CD4-positive, alpha-beta memory T cell (primary cell): ENCODE data around the gene UST. TPM values are rescaled to one million over a fixed set of nuclear protein-coding genes. Genes with fewer than 3 reads are reported as not detected.

Source experiments
- CTCF ChIA-PET: fragments of 350-600 bp; sonication (Branson Sonifier 250); formaldehyde crosslinking; loops from one replicate; lab custom pipeline; 2021; ENCODE audit warnings: inconsistent platforms; ENCODE audit not compliant: partially characterized antibody; lab: Charles Lee
- POLR2A ChIA-PET: fragments of 350-600 bp; sonication (Branson Sonifier 250); formaldehyde crosslinking; loops from one replicate; lab custom pipeline; 2021; ENCODE audit not compliant: partially characterized antibody; lab: Charles Lee
- DNase-seq, 5 donors: peaks; one replicate each; pipeline versions ENCODE4 v3.0.0 to v3.0.0-alpha.2; 2020 to 2022; ENCODE audit warnings: mixed read lengths in 1 of 5
- H3K27ac ChIP-seq: one replicate; pipeline ENCODE4 v1.7.0; 2013; ENCODE audit warnings: low read depth, low read length
- H3K27me3 ChIP-seq: 2 replicates; pipeline ENCODE4 v1.7.0; 2013; ENCODE audit warnings: mild to moderate bottlenecking, low read length, moderate library complexity; ENCODE audit not compliant: insufficient read depth
- H3K36me3 ChIP-seq: 2 replicates; pipeline ENCODE4 v1.7.0; 2013; ENCODE audit warnings: mild to moderate bottlenecking, low read length, moderate library complexity; ENCODE audit not compliant: insufficient read depth
- H3K4me1 ChIP-seq: 2 replicates; pipeline ENCODE4 v1.7.0; 2013; ENCODE audit warnings: mild to moderate bottlenecking, low read length, moderate library complexity; ENCODE audit not compliant: insufficient read depth
- H3K4me3 ChIP-seq, 2 donors: one replicate each; pipeline ENCODE4 v1.7.0; 2013; ENCODE audit warnings: low read length in 2 of 2, mild to moderate bottlenecking in 1 of 2
- H3K9me3 ChIP-seq, 2 donors: one replicate each; pipeline ENCODE4 v1.7.0; 2013; ENCODE audit warnings: low read length in 2 of 2, control low read depth in 1 of 2; ENCODE audit not compliant: control insufficient read depth in 1 of 2
- H3K27ac Mint-ChIP-seq, 7 donors: one replicate each; pipeline ENCODE4 v1.8.0; 2020 to 2021; ENCODE audit warnings: mixed read lengths in 7 of 7, mild to moderate bottlenecking in 6 of 7, inconsistent platforms in 3 of 7, moderate library complexity in 3 of 7
- H3K27me3 Mint-ChIP-seq, 2 donors: one replicate each; pipeline ENCODE4 v1.8.0; 2020 to 2021; ENCODE audit warnings: mixed read lengths in 2 of 2
- H3K36me3 Mint-ChIP-seq, 2 donors: one replicate each; pipeline ENCODE4 v1.8.0; 2020 to 2021; ENCODE audit warnings: mixed read lengths in 2 of 2, inconsistent platforms in 1 of 2, mild to moderate bottlenecking in 1 of 2
- H3K4me1 Mint-ChIP-seq, 4 donors: one replicate each; pipeline ENCODE4 v1.8.0; 2020 to 2021; ENCODE audit warnings: mixed read lengths in 4 of 4, mild to moderate bottlenecking in 1 of 4
- H3K4me3 Mint-ChIP-seq, 8 donors: one replicate each; pipeline ENCODE4 v1.8.0; 2020 to 2021; ENCODE audit warnings: mixed read lengths in 8 of 8, mild to moderate bottlenecking in 7 of 8, moderate library complexity in 6 of 8, inconsistent platforms in 3 of 8
- H3K9me3 Mint-ChIP-seq, 8 donors: one replicate each; pipeline ENCODE4 v1.8.0; 2020 to 2021; ENCODE audit warnings: mixed read lengths in 8 of 8, mild to moderate bottlenecking in 5 of 8, inconsistent platforms in 3 of 8, moderate library complexity in 1 of 8
- intact Hi-C: fragments of 100-400 bp; cut with micrococcal nuclease; formaldehyde crosslinking; loops from one replicate; pipeline ENCODE4 v1.15.1; 2023
- polyA plus RNA-seq, 2 donors: library from polyadenylated mRNA; unstranded; fragments of 300-500 nt; fragmentation: Illumina TruSeq; gene quantifications; one replicate each; pipeline ENCODE4 v1.2.3, GENCODE V29; 2021
- total RNA-seq, 2 experiments: library from RNA; stranded (reverse); gene quantifications; one replicate each; pipeline ENCODE4 v1.2.3, GENCODE V29; 2021

Gene UST
- total and polyA plus RNA-seq, 4 experiments from 2014 or later, result 2.2 to 7.6 (median 5.1) TPM

- ChIA-PET CTCF (no interaction called here), POLR2A (no interaction called here)
- no peak overlapping the region for H3K4me3 Mint-ChIP-seq
- H3K9me3 Mint-ChIP-seq, result peaks cover 0 to 1% (median 0%) of the 10 kb centered on the region in 8 donors
- H3K9me3 ChIP-seq, result no peaks in the 10 kb centered on the region
- intact Hi-C loops, result no loop called here
- no peaks in the 10 kb centered on the region for H3K27me3 ChIP-seq
- no peaks in the 10 kb centered on the region for H3K36me3 Mint-ChIP-seq
- no peak overlapping the region for H3K27ac ChIP-seq
- H3K4me1 Mint-ChIP-seq, result peaks cover 0 to 7% (median 0%) of the 10 kb centered on the region in 4 donors
- no peaks in the 10 kb centered on the region for H3K36me3 ChIP-seq
- peak overlapping the region in 1 of 7 donors; percentile 14 for H3K27ac Mint-ChIP-seq
- H3K27me3 Mint-ChIP-seq, result no peaks in the 10 kb centered on the region
- no peaks in the 10 kb centered on the region for H3K4me1 ChIP-seq
- H3K4me3 ChIP-seq, result no peak overlapping the region
- DNase-seq, result no peak
Measured at GRCh38 chr6:148935705-148936435, 189.0 kb downstream of the UST start.

GRCh38 chr6:148943451-148943850 is 196.6 kb downstream of the UST start:
- Histone ChIP-seq H3K27ac (no peak overlapping the region), H3K4me3 (no peak overlapping the region), H3K27me3 (no peaks in the 10 kb centered on the region), H3K4me1 (no peaks in the 10 kb centered on the region), H3K9me3 (no peaks in the 10 kb centered on the region), H3K36me3 (no peaks in the 10 kb centered on the region)
- Mint-ChIP-seq H3K4me1 (peaks cover 0 to 6% (median 4%) of the 10 kb centered on the region in 4 donors), H3K27me3 (no peaks in the 10 kb centered on the region), H3K36me3 (peaks cover 3 to 7% of the 10 kb centered on the region in 2 donors), H3K9me3 (peaks cover 0 to 1% (median 0%) of the 10 kb centered on the region in 8 donors), H3K27ac (peak overlapping the region in 1 of 7 donors; percentile 32), H3K4me3 (no peak overlapping the region)
- CTCF ChIA-PET, result interaction anchor here (1.8 to 2.3 kb wide), 2 partner anchors 365 to 383 kb away, joined by 5 to 7 read pairs; no protein-coding TSS in a partner anchor
- POLR2A ChIA-PET, result interaction anchor here (1.5 kb wide), 1 partner anchor 195 kb away, joined by 5 read pairs; no protein-coding TSS in a partner anchor
- DNase-seq, result no peak
- intact Hi-C loops, result no loop called here

GRCh38 chr6:148944608-148945007 is 197.8 kb downstream of the UST start:
- Mint-ChIP-seq H3K36me3 (peaks cover 3 to 7% of the 10 kb centered on the region in 2 donors), H3K27ac (peak overlapping the region in 1 of 7 donors; percentile 12), H3K9me3 (no peaks in the 10 kb centered on the region), H3K4me1 (peaks cover 0 to 6% (median 4%) of the 10 kb centered on the region in 4 donors), H3K4me3 (no peak overlapping the region), H3K27me3 (no peaks in the 10 kb centered on the region)
- DNase-seq, result no peak
- Histone ChIP-seq H3K27me3 (no peaks in the 10 kb centered on the region), H3K27ac (no peak overlapping the region), H3K36me3 (no peaks in the 10 kb centered on the region), H3K9me3 (no peaks in the 10 kb centered on the region), H3K4me1 (no peaks in the 10 kb centered on the region), H3K4me3 (no peak overlapping the region)
- CTCF ChIA-PET, result interaction anchor here (1.0 to 2.5 kb wide), 4 partner anchors 14 to 384 kb away, joined by 3 to 12 read pairs (median 6); no protein-coding TSS in a partner anchor
- POLR2A ChIA-PET, result interaction anchor here (1.5 kb wide), 1 partner anchor 196 kb away, joined by 5 read pairs; no protein-coding TSS in a partner anchor
- intact Hi-C loops, result loop anchor here (5.0 kb wide), 1 partner anchor 112 kb away; no protein-coding TSS in a partner anchor

GRCh38 chr6:148945301-148946021 is 198.6 kb downstream of the UST start:
- H3K27ac ChIP-seq, result no peak overlapping the region
- H3K36me3 ChIP-seq, result no peaks in the 10 kb centered on the region
- no peak for DNase-seq
- H3K9me3 ChIP-seq, result no peaks in the 10 kb centered on the region
- Mint-ChIP-seq H3K27ac (no peak overlapping the region), H3K27me3 (no peaks in the 10 kb centered on the region), H3K4me1 (peaks cover 0 to 6% (median 4%) of the 10 kb centered on the region in 4 donors), H3K4me3 (no peak overlapping the region), H3K9me3 (no peaks in the 10 kb centered on the region), H3K36me3 (peaks cover 3 to 7% of the 10 kb centered on the region in 2 donors)
- intact Hi-C loops, result loop anchor here (5.0 kb wide), 1 partner anchor 113 kb away; no protein-coding TSS in a partner anchor
- no peaks in the 10 kb centered on the region for H3K27me3 ChIP-seq
- ChIA-PET POLR2A (no interaction called here), CTCF (interaction anchor here (1.0 to 3.6 kb wide), 7 partner anchors 10 to 385 kb away, joined by 3 to 12 read pairs (median 6); no protein-coding TSS in a partner anchor)
- no peaks in the 10 kb centered on the region for H3K4me1 ChIP-seq
- H3K4me3 ChIP-seq, result no peak overlapping the region

GRCh38 chr6:148947621-148948444 is 201.0 kb downstream of the UST start:
- H3K9me3 ChIP-seq, result no peaks in the 10 kb centered on the region
- ChIA-PET POLR2A (no interaction called here), CTCF (interaction anchor here (0.6 to 3.6 kb wide), 10 partner anchors 9 to 388 kb away, joined by 3 to 21 read pairs (median 4); partner anchors contain the start of gene UST)
- Mint-ChIP-seq H3K36me3 (no peaks in the 10 kb centered on the region), H3K4me3 (no peak overlapping the region), H3K4me1 (peaks cover 0 to 5% (median 4%) of the 10 kb centered on the region in 4 donors), H3K27me3 (no peaks in the 10 kb centered on the region), H3K27ac (no peak overlapping the region), H3K9me3 (no peaks in the 10 kb centered on the region)
- H3K27me3 ChIP-seq, result no peaks in the 10 kb centered on the region
- intact Hi-C loops, result loop anchor here (1.0 to 5.0 kb wide), 5 partner anchors 116 to 388 kb away; no protein-coding TSS in a partner anchor
- no peaks in the 10 kb centered on the region for H3K36me3 ChIP-seq
- no peaks in the 10 kb centered on the region for H3K4me1 ChIP-seq
- no peak overlapping the region for H3K27ac ChIP-seq
- H3K4me3 ChIP-seq, result no peak overlapping the region
- DNase-seq, result peak; percentile 70 to 82 (median 79)

GRCh38 chr6:148951662-148952061 is 204.8 kb downstream of the UST start:
- H3K4me3 ChIP-seq, result no peak overlapping the region
- Mint-ChIP-seq H3K27me3 (no peaks in the 10 kb centered on the region), H3K4me3 (no peak overlapping the region), H3K4me1 (peaks cover 0 to 5% (median 4%) of the 10 kb centered on the region in 4 donors), H3K9me3 (no peaks in the 10 kb centered on the region), H3K27ac (no peak overlapping the region), H3K36me3 (peaks cover 6 to 12% of the 10 kb centered on the region in 2 donors)
- ChIA-PET POLR2A (no interaction called here), CTCF (interaction anchor here (1.3 kb wide), 1 partner anchor 205 kb away, joined by 3 read pairs; the partner anchor contains the start of gene UST)
- H3K27me3 ChIP-seq, result no peaks in the 10 kb centered on the region
- H3K27ac ChIP-seq, result no peak overlapping the region
- DNase-seq, result no peak
- intact Hi-C loops, result no loop called here
- H3K36me3 ChIP-seq, result no peaks in the 10 kb centered on the region
- no peaks in the 10 kb centered on the region for H3K9me3 ChIP-seq
- H3K4me1 ChIP-seq, result no peaks in the 10 kb centered on the region
